ENCODE measurements around the gene RAPGEF1.

RAPGEF1 gene

DNA sequence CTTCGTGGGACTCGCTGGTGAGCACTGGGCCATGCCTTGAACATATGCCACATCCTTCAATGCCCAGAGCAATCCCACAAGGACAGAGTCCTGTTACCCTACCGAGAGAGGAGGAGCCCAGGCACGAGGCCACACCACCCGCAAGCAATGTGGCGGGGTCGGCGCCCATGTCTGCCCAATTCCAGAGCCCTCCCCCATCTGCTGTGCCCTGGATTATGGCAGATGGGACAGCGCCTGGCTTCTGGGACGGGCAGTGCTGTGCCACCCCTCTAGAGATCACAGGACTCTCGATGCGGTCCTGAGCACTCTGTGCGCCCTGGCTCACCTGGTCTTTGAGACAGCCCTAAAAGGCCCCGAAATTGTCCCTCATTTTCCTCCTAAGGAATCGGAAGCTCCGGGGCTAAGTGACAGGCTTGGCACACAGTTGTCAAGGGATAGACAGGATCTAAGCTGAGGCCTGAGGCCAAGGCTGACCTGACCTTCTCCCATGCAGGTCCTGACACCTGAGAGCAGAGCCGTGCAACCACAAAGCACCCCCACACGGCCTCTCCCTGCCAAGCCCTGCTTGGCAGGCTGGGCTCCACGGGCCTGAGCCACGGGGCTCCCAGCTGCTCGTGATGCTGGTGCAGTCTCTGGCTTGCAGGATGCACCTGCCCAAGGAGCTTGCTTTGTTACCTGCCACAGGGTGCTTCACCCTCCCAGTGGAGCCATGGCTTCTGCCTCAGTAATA lies 145.8 kb downstream of the RAPGEF1 start:
- DNase-seq (ENCODE audit: low read depth), result no peak
- TF ChIP-seq MYC (IDR thresholded peaks at IDR 0.05; ENCODE audit: low read depth, low read length) (no peak), POLR2A (IDR thresholded peaks at IDR 0.05; ENCODE audit: extremely low read depth, insufficient read length) (no peak)
- TF ChIP-seq, protein P1, sequence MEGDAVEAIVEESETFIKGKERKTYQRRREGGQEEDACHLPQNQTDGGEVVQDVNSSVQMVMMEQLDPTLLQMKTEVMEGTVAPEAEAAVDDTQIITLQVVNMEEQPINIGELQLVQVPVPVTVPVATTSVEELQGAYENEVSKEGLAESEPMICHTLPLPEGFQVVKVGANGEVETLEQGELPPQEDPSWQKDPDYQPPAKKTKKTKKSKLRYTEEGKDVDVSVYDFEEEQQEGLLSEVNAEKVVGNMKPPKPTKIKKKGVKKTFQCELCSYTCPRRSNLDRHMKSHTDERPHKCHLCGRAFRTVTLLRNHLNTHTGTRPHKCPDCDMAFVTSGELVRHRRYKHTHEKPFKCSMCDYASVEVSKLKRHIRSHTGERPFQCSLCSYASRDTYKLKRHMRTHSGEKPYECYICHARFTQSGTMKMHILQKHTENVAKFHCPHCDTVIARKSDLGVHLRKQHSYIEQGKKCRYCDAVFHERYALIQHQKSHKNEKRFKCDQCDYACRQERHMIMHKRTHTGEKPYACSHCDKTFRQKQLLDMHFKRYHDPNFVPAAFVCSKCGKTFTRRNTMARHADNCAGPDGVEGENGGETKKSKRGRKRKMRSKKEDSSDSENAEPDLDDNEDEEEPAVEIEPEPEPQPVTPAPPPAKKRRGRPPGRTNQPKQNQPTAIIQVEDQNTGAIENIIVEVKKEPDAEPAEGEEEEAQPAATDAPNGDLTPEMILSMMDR (IDR thresholded peaks at IDR 0.05; ENCODE audit: low read depth, low read length), result no peak
- TF ChIP-seq, protein P2, sequence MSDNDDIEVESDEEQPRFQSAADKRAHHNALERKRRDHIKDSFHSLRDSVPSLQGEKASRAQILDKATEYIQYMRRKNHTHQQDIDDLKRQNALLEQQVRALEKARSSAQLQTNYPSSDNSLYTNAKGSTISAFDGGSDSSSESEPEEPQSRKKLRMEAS (IDR thresholded peaks at IDR 0.05; ENCODE audit: low read depth, low read length), result no peak
- no peak overlapping the region for H3K4me3 ChIP-seq (ENCODE audit: low read depth, low read length)

DNA sequence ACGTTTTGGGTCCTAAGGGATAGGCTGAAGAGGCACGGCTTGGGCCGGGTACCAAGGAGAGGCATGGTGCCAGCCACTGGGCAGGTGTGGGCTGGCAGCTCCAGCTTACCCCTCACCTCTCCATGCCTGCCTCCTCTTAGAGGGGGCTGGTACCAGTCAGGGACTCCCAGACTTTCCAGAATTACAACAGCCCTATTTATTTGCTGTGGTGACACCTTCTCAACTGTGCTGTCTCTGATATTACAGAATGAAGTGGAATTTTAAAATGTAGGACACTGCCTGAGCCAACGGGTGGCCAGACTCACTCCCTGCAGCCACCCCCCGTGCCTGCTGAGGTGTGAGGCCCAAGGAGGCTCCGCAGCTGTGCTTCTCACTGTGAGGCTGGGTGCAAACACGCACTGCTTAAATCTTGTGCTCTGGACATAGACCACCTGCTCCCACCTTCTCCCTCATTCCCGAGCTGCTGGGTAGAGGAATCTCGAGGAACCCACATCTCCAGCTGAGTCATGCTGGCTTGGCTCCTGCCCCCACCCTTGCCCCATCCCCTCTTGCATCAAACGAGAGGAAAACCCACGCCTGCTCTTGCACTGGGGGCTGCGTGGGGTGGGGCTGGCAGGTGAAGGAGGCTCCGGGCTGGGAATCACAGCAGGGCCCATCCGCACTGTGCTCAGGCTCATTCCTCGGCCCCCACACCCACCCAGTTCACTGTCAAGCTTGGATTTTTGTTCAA lies 146.6 kb downstream of the RAPGEF1 start:
- TF ChIP-seq POLR2A (IDR thresholded peaks at IDR 0.05; ENCODE audit: extremely low read depth, insufficient read length) (no peak), MYC (IDR thresholded peaks at IDR 0.05; ENCODE audit: low read depth, low read length) (no peak)
- TF ChIP-seq, protein P2 (IDR thresholded peaks at IDR 0.05; ENCODE audit: low read depth, low read length), result no peak
- no peak for DNase-seq (ENCODE audit: low read depth)
- H3K4me3 ChIP-seq (ENCODE audit: low read depth, low read length), result no peak overlapping the region

DNA sequence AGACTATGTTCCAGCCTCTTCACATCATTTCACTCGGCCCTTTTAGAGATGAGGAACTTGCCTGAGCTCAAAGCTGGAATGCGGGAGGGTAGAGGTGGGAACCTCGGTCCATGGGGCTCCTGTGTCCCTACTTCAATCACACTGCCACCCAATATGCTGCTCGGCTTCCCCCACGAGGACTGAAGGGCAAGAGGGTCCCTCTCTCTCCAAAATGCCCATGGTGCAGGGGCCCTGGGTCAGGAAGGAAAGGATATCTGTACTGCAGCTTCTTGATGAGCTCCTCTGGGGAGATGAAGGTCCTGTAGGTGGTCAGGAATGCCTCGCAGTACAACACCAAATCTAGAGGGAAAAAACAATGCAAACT lies 148.0 kb downstream of the RAPGEF1 start:
- no peak overlapping the region for H3K4me3 ChIP-seq (ENCODE audit: low read depth, low read length)
- no peak for DNase-seq (ENCODE audit: low read depth)
- TF ChIP-seq POLR2A (IDR thresholded peaks at IDR 0.05; ENCODE audit: extremely low read depth, insufficient read length), result no peak
- TF ChIP-seq MYC (IDR thresholded peaks at IDR 0.05; ENCODE audit: low read depth, low read length), result no peak
- TF ChIP-seq, protein P2 (IDR thresholded peaks at IDR 0.05; ENCODE audit: low read depth, low read length), result no peak
- TF ChIP-seq, protein P1 (IDR thresholded peaks at IDR 0.05; ENCODE audit: low read depth, low read length), result no peak

DNA sequence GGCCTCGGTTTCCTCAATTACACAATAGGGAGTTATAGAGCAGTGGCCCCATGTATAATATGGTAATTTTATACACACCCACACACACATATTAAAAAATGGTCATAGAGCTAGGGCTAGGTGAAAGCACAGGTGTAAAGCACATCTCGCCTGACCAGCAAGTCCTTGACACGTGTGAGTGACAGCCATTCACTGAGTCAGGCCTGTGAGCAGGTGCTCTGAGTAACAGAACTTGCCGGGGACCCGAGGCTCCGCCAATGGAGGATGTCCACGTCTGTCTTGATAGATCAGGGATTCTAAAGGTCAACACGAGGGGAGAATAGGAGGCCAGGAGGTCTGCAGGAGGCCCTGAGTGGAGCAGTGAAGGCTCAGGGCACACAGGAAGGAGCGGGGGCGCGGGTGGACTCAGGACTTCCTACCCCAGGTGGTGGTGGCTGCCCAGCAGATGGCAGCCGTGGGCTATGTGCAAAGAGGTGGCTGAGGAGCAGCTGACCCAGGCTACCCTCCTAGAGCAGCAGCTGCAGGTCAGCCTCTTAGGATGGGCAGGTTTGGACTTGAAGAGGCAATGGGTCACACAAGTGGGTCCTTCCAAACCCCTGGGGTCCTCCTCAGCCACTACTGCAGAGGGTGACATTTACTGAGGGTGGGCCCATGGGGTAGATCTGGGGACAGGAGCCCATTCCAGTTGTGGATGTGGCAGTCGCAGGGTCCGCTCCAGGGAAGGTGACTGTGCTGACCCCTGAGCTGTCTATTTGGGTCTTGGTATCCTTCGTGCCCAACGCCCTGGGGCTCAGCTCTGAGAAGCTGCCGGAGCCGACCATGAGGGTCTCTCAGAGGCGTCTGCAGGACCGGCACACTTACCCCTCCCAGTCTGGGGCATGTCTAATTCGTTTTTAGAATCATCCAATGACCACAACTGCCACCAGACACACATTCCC lies 148.7 kb downstream of the RAPGEF1 start:
- TF ChIP-seq, protein P1 (IDR thresholded peaks at IDR 0.05; ENCODE audit: low read depth, low read length), result peak; percentile 79
- TF ChIP-seq POLR2A (IDR thresholded peaks at IDR 0.05; ENCODE audit: extremely low read depth, insufficient read length), result no peak
- TF ChIP-seq, protein P2 (IDR thresholded peaks at IDR 0.05; ENCODE audit: low read depth, low read length), result peak; percentile 22; the same call in 1 of the 2 replicates
- peak; percentile 50 for TF ChIP-seq MYC (IDR thresholded peaks at IDR 0.05; ENCODE audit: low read depth, low read length)
- DNase-seq (ENCODE audit: low read depth), result peak; percentile 86

DNA sequence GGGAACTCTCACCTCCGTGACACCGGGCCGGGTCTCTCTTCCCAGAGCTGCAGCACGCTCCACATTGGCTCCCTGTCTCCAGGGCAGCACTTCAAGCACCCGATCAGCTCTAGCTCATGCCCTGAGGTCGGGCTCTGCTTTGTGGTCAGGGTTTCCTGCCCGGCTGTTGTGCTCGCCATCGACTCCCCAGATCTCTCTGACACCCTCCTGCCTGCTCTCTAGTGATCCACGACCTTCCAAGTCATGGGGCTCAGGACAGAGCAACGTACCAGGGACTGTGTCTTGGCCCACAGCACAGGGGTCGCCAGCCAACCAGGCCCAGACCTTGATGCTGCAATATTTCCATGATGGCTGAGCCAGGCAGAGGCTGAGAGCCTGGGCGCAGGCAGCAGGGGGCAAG lies 149.4 kb downstream of the RAPGEF1 start:
- peak; percentile 53 for DNase-seq (ENCODE audit: low read depth)
- TF ChIP-seq, protein P2 (IDR thresholded peaks at IDR 0.05; ENCODE audit: low read depth, low read length), result 0 out of 2 replicates have a peak, but pooled peaks have one; percentile 17
- no peak for TF ChIP-seq MYC (IDR thresholded peaks at IDR 0.05; ENCODE audit: low read depth, low read length)
- H3K4me3 ChIP-seq (ENCODE audit: low read depth, low read length), result no peak overlapping the region

More for the DNA sequence above, 148.7 kb downstream of the RAPGEF1 start:
- no peak overlapping the region for H3K4me3 ChIP-seq (ENCODE audit: low read depth, low read length)

DNA sequence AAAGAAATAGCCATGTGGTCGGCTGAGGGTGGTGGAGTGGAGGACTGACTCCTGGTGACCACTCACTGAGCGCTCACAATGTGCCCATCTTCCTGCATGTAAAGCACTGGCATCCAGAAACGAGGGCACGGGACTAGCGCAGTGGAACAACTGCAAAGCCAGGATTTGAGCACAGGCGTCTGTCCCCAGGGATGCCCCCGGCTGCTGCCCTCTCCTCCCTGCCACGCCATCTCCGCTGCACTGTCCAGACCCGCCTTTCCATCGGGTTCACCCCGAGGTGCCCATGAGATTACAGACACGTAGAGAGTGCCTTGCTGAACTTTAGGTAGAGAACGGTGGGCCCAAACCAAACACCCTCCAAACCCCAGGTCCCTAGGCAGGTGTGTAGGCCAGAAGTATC lies 149.9 kb downstream of the RAPGEF1 start:
- TF ChIP-seq MYC (IDR thresholded peaks at IDR 0.05; ENCODE audit: low read depth, low read length) (no peak), POLR2A (IDR thresholded peaks at IDR 0.05; ENCODE audit: extremely low read depth, insufficient read length) (no peak)
- TF ChIP-seq, protein P1 (IDR thresholded peaks at IDR 0.05; ENCODE audit: low read depth, low read length), result no peak
- TF ChIP-seq, protein P2 (IDR thresholded peaks at IDR 0.05; ENCODE audit: low read depth, low read length), result no peak
- H3K4me3 ChIP-seq (ENCODE audit: low read depth, low read length), result no peak overlapping the region
- no peak for DNase-seq (ENCODE audit: low read depth)
